KMS-11 (cell line): ENCODE results near the gene CAPS.

ENCODE experiments used
- H2AFZ ChIP-seq: fragments of 200-600 bp; sonication (generic); 2 replicates; pipeline ENCODE4 v1.6.1; 2016; ENCODE audit warnings: antibody characterized with exemption, mixed run types, low read depth
- H3K27ac ChIP-seq: fragments of 200-600 bp; sonication (generic); 2 replicates; pipeline ENCODE4 v1.6.1; 2016; ENCODE audit warnings: mild to moderate bottlenecking, mixed run types
- H3K27me3 ChIP-seq: fragments of 200-600 bp; sonication (generic); 2 replicates; pipeline ENCODE4 v1.6.1; 2017; ENCODE audit warnings: mild to moderate bottlenecking, low read depth, mixed run types, moderate library complexity; ENCODE audit not compliant: insufficient read depth
- H3K36me3 ChIP-seq: fragments of 200-600 bp; sonication (generic); 2 replicates; pipeline ENCODE4 v1.6.1; 2017; ENCODE audit warnings: mild to moderate bottlenecking, mixed run types; ENCODE audit not compliant: insufficient read depth
- H3K4me1 ChIP-seq: fragments of 200-600 bp; sonication (generic); 2 replicates; pipeline ENCODE4 v1.6.1; 2016; ENCODE audit warnings: mild to moderate bottlenecking, low read depth, mixed run types; ENCODE audit not compliant: poor library complexity, severe bottlenecking
- H3K4me2 ChIP-seq: fragments of 200-600 bp; sonication (generic); 2 replicates; pipeline ENCODE4 v1.7.0; 2016; ENCODE audit warnings: mild to moderate bottlenecking, mixed run types
- H3K4me3 ChIP-seq: fragments of 200-600 bp; sonication (generic); IDR thresholded peaks from 2 replicates; pipeline ENCODE4 v1.6.1; 2017; ENCODE audit warnings: low read depth, low read length, mixed read lengths; ENCODE audit not compliant: insufficient read depth
- H3K79me2 ChIP-seq: fragments of 200-600 bp; sonication (generic); 2 replicates; pipeline ENCODE4 v1.6.1; 2016; ENCODE audit warnings: low read depth, mixed run types; ENCODE audit not compliant: insufficient read depth
- H3K9ac ChIP-seq: fragments of 200-600 bp; sonication (generic); 2 replicates; pipeline ENCODE4 v1.6.1; 2016; ENCODE audit warnings: mild to moderate bottlenecking, mixed run types
- H4K20me1 ChIP-seq: fragments of 200-600 bp; sonication (generic); 2 replicates; pipeline ENCODE4 v1.6.1; 2016; ENCODE audit warnings: mild to moderate bottlenecking, mixed run types; ENCODE audit not compliant: insufficient read depth
- TF ChIP-seq, protein P1 (sequence below): fragments of 200-600 bp; sonication (generic); conservative IDR thresholded peaks from 2 replicates; pipeline ENCODE4 v1.6.1; 2017; ENCODE audit warnings: low read depth, mild to moderate bottlenecking, antibody characterized with exemption, low read length, moderate library complexity, mixed read lengths

CAPS gene

DNA sequence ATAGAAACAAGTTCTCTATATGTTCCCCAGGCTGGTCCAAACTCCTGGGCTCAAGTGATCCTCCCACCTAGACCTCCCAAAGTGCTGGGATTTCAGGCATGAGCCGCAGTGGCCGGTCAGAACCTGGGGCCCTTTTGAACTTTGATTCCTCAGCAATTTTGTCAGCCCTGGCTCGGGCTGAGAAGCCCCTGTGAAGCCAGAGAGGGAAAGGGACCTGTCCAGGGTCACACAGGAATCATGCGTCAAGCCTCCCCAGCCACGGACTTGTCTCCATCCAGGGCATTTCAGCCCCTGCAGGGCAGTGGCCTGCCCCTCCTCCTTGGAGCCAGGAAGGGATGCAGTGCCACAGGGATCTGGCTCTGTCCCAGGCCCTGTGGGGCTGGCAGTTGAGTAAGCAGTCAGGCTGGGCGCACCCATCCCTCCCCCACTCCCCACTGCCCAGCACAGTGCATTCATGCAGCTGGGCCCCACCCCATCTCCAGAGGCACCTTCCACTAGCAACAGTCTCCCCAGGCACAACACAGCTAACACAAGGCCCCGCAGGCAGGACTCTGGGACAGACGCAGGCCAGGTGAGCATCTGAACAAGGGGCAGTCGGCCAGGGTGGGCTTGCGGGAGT, at the start of gene CAPS:
TSS of gene CAPS (plus strand) at position 516 of the 619 bp plus-strand sequence. CDS start 153 bp downstream, outside the sequence.
- H4K20me1 ChIP-seq, result no peaks in the 10 kb centered on the region
- no peaks in the 10 kb centered on the region for H3K79me2 ChIP-seq
- H3K36me3 ChIP-seq, result no peaks in the 10 kb centered on the region
- H3K4me1 ChIP-seq, result no peaks in the 10 kb centered on the region
- no peak within 1 kb of the TSS for H2AFZ ChIP-seq
- no peak within 1 kb of the TSS for H3K27ac ChIP-seq
- H3K27me3 ChIP-seq, result no peaks in the 10 kb centered on the region
- TF ChIP-seq, protein P1, sequence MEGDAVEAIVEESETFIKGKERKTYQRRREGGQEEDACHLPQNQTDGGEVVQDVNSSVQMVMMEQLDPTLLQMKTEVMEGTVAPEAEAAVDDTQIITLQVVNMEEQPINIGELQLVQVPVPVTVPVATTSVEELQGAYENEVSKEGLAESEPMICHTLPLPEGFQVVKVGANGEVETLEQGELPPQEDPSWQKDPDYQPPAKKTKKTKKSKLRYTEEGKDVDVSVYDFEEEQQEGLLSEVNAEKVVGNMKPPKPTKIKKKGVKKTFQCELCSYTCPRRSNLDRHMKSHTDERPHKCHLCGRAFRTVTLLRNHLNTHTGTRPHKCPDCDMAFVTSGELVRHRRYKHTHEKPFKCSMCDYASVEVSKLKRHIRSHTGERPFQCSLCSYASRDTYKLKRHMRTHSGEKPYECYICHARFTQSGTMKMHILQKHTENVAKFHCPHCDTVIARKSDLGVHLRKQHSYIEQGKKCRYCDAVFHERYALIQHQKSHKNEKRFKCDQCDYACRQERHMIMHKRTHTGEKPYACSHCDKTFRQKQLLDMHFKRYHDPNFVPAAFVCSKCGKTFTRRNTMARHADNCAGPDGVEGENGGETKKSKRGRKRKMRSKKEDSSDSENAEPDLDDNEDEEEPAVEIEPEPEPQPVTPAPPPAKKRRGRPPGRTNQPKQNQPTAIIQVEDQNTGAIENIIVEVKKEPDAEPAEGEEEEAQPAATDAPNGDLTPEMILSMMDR, result no peak
- H3K4me2 ChIP-seq, result no peak within 1 kb of the TSS
- no peak within 1 kb of the TSS for H3K4me3 ChIP-seq
- no peak within 1 kb of the TSS for H3K9ac ChIP-seq

DNA sequence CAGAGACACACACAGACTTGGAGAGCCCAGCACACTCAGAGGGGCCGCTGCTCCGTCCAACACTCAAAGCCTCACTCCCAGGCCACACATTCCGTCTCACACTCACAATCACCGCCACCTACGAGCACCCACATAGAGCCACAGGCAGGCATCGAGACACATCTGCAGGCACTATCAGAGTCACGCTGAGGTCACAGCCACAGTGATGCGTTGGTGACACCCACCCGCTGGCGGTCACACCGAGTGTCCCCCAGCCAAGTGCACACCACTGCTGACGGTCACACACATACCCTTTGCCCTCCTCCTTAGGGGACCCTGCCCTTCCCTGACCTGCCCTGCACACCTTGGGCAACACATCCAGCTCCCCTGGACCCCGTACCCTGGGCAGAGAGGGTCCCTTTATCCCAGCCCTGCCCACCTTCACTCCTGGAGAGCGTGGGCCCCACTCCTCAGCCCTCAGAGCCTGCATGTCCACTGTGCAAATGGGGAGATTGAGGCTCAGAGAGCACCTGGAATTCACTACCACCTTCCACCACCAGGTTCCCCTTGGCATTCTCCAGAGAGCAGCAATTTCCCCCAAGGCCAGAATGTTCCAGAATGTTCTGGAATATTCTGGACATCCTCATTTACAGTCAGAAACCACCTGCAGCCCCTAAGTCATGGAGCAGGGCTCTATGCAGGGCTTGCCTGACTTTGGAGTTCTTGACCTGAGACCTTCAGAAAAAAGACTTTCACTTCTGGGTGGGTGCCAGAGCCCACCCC, 49.1 kb upstream of the CAPS start:
- peaks cover 19% of the 10 kb centered on the region; the same call in 1 of the 2 replicates for H3K27me3 ChIP-seq
- no peaks in the 10 kb centered on the region for H4K20me1 ChIP-seq
- no peak overlapping the region for H3K4me3 ChIP-seq
- H3K27ac ChIP-seq, result no peak overlapping the region
- H2AFZ ChIP-seq, result no peak overlapping the region
- no peaks in the 10 kb centered on the region for H3K4me1 ChIP-seq
- TF ChIP-seq, protein P1, result no peak; the same call in 1 of the 2 replicates
- H3K9ac ChIP-seq, result no peak overlapping the region
- H3K36me3 ChIP-seq, result no peaks in the 10 kb centered on the region
- no peaks in the 10 kb centered on the region for H3K79me2 ChIP-seq
- H3K4me2 ChIP-seq, result no peak overlapping the region

DNA sequence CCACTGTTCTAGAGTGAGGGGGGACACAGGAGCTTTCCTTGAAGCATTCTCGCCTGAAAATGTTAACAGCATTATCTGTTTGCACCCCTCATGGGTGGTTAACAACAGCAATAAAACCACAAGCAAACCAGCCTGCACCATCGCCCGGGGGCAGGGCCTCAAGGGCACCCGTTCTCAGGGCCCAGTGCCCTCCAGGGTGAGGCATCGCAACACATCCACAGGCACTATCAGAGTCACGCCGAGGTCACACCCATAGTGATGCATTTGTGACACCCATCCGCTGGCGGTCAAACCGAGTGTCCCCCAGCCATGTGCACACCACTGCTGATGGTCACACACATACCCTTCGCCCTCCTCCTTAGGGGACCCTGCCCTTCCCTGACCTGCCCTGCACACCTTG, 48.3 kb upstream of the CAPS start:
- no peak overlapping the region for H3K9ac ChIP-seq
- no peaks in the 10 kb centered on the region for H3K36me3 ChIP-seq
- H3K27ac ChIP-seq, result no peak overlapping the region
- peaks cover 16% of the 10 kb centered on the region; the same call in 1 of the 2 replicates for H3K27me3 ChIP-seq
- H3K79me2 ChIP-seq, result no peaks in the 10 kb centered on the region
- H2AFZ ChIP-seq, result no peak overlapping the region
- TF ChIP-seq, protein P1, result no peak
- no peak overlapping the region for H3K4me2 ChIP-seq
- H3K4me3 ChIP-seq, result no peak overlapping the region
- H3K4me1 ChIP-seq, result no peaks in the 10 kb centered on the region
- H4K20me1 ChIP-seq, result no peaks in the 10 kb centered on the region

DNA sequence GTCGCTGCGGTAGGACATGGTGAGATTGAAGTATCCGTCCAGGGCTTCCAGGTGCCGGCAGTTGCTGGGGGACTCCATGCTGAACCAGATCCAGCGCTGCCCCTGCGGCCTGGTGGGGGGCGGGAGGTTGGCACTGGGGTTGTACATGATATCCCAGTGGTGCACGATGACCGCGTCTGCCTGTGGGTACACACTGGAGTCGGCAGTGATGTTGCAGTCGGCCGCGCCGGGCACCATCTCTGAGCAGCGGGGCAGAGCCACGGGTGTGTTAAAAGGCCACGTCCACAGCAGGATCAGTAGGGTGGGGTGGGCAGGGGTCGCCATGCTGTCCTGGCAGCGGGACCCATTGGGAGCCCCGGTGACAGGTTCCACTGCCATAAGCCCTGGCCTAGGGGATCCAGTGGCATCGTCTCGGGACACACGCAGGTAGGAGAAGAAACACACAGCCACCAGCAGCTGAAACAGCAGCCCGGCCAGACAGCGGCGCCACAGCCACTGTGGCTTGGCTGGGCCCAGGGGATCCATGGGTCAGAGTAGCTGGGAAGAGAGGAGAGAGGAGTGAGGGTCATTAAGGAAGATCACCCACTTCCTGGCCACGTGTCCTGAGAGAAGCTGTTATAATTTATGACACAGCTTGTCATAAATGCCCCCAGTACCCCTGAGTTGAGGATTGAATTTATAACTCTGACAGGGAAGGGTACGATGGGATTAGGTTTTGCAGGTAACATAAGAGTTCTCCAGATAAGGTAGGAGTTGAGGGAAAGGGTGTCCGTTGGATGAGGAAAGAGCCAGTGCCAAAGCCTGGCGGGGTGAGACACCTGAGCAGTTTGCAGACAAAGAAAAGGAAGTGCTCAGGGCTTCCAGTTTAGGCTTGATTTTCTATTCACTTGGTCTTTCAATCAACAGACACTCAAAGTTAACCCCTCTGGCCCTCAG, 46.6 kb upstream of the CAPS start:
- H3K4me2 ChIP-seq, result no peak overlapping the region

More for the DNA sequence above, 46.6 kb upstream of the CAPS start:
- Histone ChIP-seq H3K36me3 (no peaks in the 10 kb centered on the region), H3K27ac (no peak overlapping the region), H4K20me1 (no peaks in the 10 kb centered on the region), H3K9ac (no peak overlapping the region), H2AFZ (no peak overlapping the region), H3K4me3 (no peak overlapping the region), H3K27me3 (peaks cover 19% of the 10 kb centered on the region; the same call in 1 of the 2 replicates), H3K79me2 (no peaks in the 10 kb centered on the region), H3K4me1 (no peaks in the 10 kb centered on the region)
- TF ChIP-seq, protein P1, result no peak
